EL (cell line): ENCODE data around the gene SLFN12L.

ENCODE experiments used
- DNase-seq: peaks from one replicate; pipeline ENCODE4 v3.0.0-alpha.2; 2016

SLFN12L gene

GRCh38 chr17:35423761-35424160 lies 113.7 kb downstream of the SLFN12L start:
- peak; percentile 45 for DNase-seq
